ENCODE results near the gene ANKH. TPM values are rescaled to one million over a fixed set of nuclear protein-coding genes. Genes with fewer than 3 reads are reported as not detected.

Gene ANKH
- total and polyA plus RNA-seq, 4 donors, result 9.3 to 57.1 (median 37.4) TPM

GRCh38 chr5:14666357-14666756 lies 205.2 kb downstream of the ANKH start:
- Histone ChIP-seq H3K36me3 (ENCODE audit: control insufficient read depth in 4 of 4, insufficient read depth in 3 of 4, low read depth in 1 of 4, low read length in 3 of 4) (no peaks in the 10 kb centered on the region), H3K4me3 (ENCODE audit: low read depth in 1 of 3, low read length in 3 of 3) (no peak overlapping the region), H3K27me3 (ENCODE audit: control insufficient read depth in 4 of 4, insufficient read depth in 4 of 4, low read length in 3 of 4) (no peaks in the 10 kb centered on the region), H3K9ac (ENCODE audit: low read depth in 1 of 2, low read length in 2 of 2) (peak overlapping the region in 1 of 2 donors; percentile 56), H3K4me1 (ENCODE audit: control insufficient read depth in 4 of 4, insufficient read depth in 4 of 4, low read length in 3 of 4) (peaks cover 12 to 58% (median 43%) of the 10 kb centered on the region in 4 donors), H3K9me3 (ENCODE audit: control insufficient read depth in 4 of 4, low read length in 3 of 4) (no peaks in the 10 kb centered on the region), H3K27ac (ENCODE audit: low read depth in 1 of 2, low read length in 2 of 2) (peak overlapping the region; percentile 95 to 97)
- DNase-seq (ENCODE audit: low spot score), result no peak
- 50% methylated on average over 2 of the region's 2 CpGs for WGBS
- TF ChIP-seq RXRA (IDR thresholded peaks at IDR 0.05) (no peak), RAD21 (IDR thresholded peaks at IDR 0.05) (no peak), MAX (IDR thresholded peaks at IDR 0.05) (no peak), YY1 (IDR thresholded peaks at IDR 0.05) (peak; percentile 3)

GRCh38 chr5:14665949-14666348 lies 205.6 kb downstream of the ANKH start:
- WGBS, result 14% methylated on average over 7 of the region's 7 CpGs
- peak overlapping the region; percentile 95 to 97 for H3K27ac ChIP-seq (ENCODE audit: low read depth in 1 of 2, low read length in 2 of 2)
- peak overlapping the region; percentile 90 to 96 for H3K9ac ChIP-seq (ENCODE audit: low read depth in 1 of 2, low read length in 2 of 2)
- peaks cover 12 to 54% (median 40%) of the 10 kb centered on the region in 4 donors for H3K4me1 ChIP-seq (ENCODE audit: control insufficient read depth in 4 of 4, insufficient read depth in 4 of 4, low read length in 3 of 4)
- peak overlapping the region; percentile 74 to 97 (median 89) for H3K4me3 ChIP-seq (ENCODE audit: low read depth in 1 of 3, low read length in 3 of 3)
- TF ChIP-seq, protein P1, sequence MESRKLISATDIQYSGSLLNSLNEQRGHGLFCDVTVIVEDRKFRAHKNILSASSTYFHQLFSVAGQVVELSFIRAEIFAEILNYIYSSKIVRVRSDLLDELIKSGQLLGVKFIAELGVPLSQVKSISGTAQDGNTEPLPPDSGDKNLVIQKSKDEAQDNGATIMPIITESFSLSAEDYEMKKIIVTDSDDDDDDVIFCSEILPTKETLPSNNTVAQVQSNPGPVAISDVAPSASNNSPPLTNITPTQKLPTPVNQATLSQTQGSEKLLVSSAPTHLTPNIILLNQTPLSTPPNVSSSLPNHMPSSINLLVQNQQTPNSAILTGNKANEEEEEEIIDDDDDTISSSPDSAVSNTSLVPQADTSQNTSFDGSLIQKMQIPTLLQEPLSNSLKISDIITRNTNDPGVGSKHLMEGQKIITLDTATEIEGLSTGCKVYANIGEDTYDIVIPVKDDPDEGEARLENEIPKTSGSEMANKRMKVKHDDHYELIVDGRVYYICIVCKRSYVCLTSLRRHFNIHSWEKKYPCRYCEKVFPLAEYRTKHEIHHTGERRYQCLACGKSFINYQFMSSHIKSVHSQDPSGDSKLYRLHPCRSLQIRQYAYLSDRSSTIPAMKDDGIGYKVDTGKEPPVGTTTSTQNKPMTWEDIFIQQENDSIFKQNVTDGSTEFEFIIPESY (IDR thresholded peaks at IDR 0.05), result no peak
- peak; percentile 89 for TF ChIP-seq MAX (IDR thresholded peaks at IDR 0.05)
- TF ChIP-seq TAF1 (conservative IDR thresholded peaks at IDR 0.05), result no peak
- peak in 1 of 2 donors; percentile 14 for TF ChIP-seq RXRA (IDR thresholded peaks at IDR 0.05)
- no peak for TF ChIP-seq FOXA2 (IDR thresholded peaks at IDR 0.05)
- TF ChIP-seq, protein P2, sequence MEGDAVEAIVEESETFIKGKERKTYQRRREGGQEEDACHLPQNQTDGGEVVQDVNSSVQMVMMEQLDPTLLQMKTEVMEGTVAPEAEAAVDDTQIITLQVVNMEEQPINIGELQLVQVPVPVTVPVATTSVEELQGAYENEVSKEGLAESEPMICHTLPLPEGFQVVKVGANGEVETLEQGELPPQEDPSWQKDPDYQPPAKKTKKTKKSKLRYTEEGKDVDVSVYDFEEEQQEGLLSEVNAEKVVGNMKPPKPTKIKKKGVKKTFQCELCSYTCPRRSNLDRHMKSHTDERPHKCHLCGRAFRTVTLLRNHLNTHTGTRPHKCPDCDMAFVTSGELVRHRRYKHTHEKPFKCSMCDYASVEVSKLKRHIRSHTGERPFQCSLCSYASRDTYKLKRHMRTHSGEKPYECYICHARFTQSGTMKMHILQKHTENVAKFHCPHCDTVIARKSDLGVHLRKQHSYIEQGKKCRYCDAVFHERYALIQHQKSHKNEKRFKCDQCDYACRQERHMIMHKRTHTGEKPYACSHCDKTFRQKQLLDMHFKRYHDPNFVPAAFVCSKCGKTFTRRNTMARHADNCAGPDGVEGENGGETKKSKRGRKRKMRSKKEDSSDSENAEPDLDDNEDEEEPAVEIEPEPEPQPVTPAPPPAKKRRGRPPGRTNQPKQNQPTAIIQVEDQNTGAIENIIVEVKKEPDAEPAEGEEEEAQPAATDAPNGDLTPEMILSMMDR (IDR thresholded peaks at IDR 0.05; ENCODE audit: low read depth, low read length, missing input control), result peak; percentile 28
- TF ChIP-seq GABPA (IDR thresholded peaks at IDR 0.05 in 1 of 2, conservative IDR thresholded peaks at IDR 0.05 in 1 of 2), result no peak
- no peak for TF ChIP-seq RAD21 (IDR thresholded peaks at IDR 0.05)
- TF ChIP-seq HNF4A (conservative IDR thresholded peaks at IDR 0.05), result peak in 1 of 2 donors; percentile 29
- TF ChIP-seq HNF4G (IDR thresholded peaks at IDR 0.05), result no peak
- no peak for TF ChIP-seq ATF3 (IDR thresholded peaks at IDR 0.05)
- peak; percentile 6 for TF ChIP-seq YY1 (IDR thresholded peaks at IDR 0.05)
- no peak for TF ChIP-seq SP1 (IDR thresholded peaks at IDR 0.05)
- no peak for TF ChIP-seq NR2F2 (IDR thresholded peaks at IDR 0.05)
- no peak for TF ChIP-seq REST (IDR thresholded peaks at IDR 0.05)
- TF ChIP-seq JUND (IDR thresholded peaks at IDR 0.05), result no peak
- no peak for DNase-seq (ENCODE audit: low spot score)
- H3K9me3 ChIP-seq (ENCODE audit: control insufficient read depth in 4 of 4, low read length in 3 of 4), result no peaks in the 10 kb centered on the region
- H3K36me3 ChIP-seq (ENCODE audit: control insufficient read depth in 4 of 4, insufficient read depth in 3 of 4, low read depth in 1 of 4, low read length in 3 of 4), result no peaks in the 10 kb centered on the region
- no peaks in the 10 kb centered on the region for H3K27me3 ChIP-seq (ENCODE audit: control insufficient read depth in 4 of 4, insufficient read depth in 4 of 4, low read length in 3 of 4)
